ENCODE data around the gene SLC12A7.

DNA sequence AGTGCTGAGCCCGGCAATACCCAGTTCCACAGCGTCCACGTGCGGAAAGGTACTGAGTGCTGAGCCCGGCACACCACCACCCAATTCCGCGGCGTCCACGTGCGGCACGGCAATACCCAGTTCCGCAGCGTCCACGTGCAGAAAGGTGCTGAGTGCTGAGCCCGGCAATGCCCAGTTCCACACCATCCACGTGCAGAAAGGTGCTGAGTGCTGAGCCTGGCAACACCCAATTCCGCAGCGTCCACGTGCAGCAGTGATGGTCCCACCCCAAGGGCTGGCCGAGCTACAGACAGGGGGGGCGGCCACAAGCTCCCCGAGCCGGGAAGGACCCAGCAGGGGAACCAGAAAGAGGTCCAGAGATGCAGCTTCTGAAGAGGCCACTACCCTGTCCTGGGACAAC lies 20.2 kb downstream of the SLC12A7 start:
- TF ChIP-seq POLR2A (IDR thresholded peaks at IDR 0.05): no peak
- TF ChIP-seq, protein P1, sequence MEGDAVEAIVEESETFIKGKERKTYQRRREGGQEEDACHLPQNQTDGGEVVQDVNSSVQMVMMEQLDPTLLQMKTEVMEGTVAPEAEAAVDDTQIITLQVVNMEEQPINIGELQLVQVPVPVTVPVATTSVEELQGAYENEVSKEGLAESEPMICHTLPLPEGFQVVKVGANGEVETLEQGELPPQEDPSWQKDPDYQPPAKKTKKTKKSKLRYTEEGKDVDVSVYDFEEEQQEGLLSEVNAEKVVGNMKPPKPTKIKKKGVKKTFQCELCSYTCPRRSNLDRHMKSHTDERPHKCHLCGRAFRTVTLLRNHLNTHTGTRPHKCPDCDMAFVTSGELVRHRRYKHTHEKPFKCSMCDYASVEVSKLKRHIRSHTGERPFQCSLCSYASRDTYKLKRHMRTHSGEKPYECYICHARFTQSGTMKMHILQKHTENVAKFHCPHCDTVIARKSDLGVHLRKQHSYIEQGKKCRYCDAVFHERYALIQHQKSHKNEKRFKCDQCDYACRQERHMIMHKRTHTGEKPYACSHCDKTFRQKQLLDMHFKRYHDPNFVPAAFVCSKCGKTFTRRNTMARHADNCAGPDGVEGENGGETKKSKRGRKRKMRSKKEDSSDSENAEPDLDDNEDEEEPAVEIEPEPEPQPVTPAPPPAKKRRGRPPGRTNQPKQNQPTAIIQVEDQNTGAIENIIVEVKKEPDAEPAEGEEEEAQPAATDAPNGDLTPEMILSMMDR (IDR thresholded peaks at IDR 0.05): no peak
